ENCODE data around the gene SPDYE18. TPM values are rescaled to one million over a fixed set of nuclear protein-coding genes. Genes with fewer than 3 reads are reported as not detected.
"Not testable (repeated sequence)": the region's sequence is repeated elsewhere in the genome, so short reads cannot be mapped to it uniquely, and the experiment has no call there.

The SPDYE18 gene
- total and polyA plus RNA-seq, 2 experiments from 2014 or later: 0.70 TPM; not detected in 1

GRCh38 chr7:77092301-77092700, 29.9 kb upstream of the SPDYE18 start:
- H3K36me3 ChIP-seq (ENCODE audit: insufficient read depth); H3K4me2 ChIP-seq; H3K9me2 ChIP-seq (ENCODE audit: insufficient read depth); H3K27me3 ChIP-seq (ENCODE audit: insufficient read depth); H3K27ac Mint-ChIP-seq; H3K4me3 Mint-ChIP-seq; H3K4me1 Mint-ChIP-seq; H4K20me1 ChIP-seq (replicated peaks; ENCODE audit: insufficient read depth); DNase-seq (ENCODE audit: low spot score); H3K27ac ChIP-seq (ENCODE audit: low read depth); H2AFZ ChIP-seq; ATAC-seq; H3K79me2 ChIP-seq (replicated peaks; ENCODE audit: insufficient read depth); H3K4me3 ChIP-seq; H3K4me1 ChIP-seq (ENCODE audit: insufficient read depth); H3K27me3 Mint-ChIP-seq (ENCODE audit: insufficient read depth, low read depth, poor library complexity); H3F3A ChIP-seq (replicated peaks; ENCODE audit: low read depth): not testable (repeated sequence)
- Mint-ChIP-seq H3K9me3 (peaks cover 26% of the 10 kb centered on the region), H3K36me3 (ENCODE audit: low read depth) (peaks cover 33% of the 10 kb centered on the region)

- DNase-seq (ENCODE audit: low spot score); H2AFZ ChIP-seq; H4K20me1 ChIP-seq (replicated peaks; ENCODE audit: insufficient read depth); H3K4me1 Mint-ChIP-seq; H3K79me2 ChIP-seq (replicated peaks; ENCODE audit: insufficient read depth); H3K4me1 ChIP-seq (ENCODE audit: insufficient read depth); H3K4me2 ChIP-seq; H3K4me3 Mint-ChIP-seq; H3K9me3 Mint-ChIP-seq; H3K36me3 Mint-ChIP-seq (ENCODE audit: low read depth); ATAC-seq; H3K9me2 ChIP-seq (ENCODE audit: insufficient read depth); H3K36me3 ChIP-seq (ENCODE audit: insufficient read depth); H3K27me3 ChIP-seq (ENCODE audit: insufficient read depth); H3F3A ChIP-seq (replicated peaks; ENCODE audit: low read depth); H3K27me3 Mint-ChIP-seq (ENCODE audit: insufficient read depth, low read depth, poor library complexity); H3K4me3 ChIP-seq; H3K27ac ChIP-seq (ENCODE audit: low read depth); H3K27ac Mint-ChIP-seq: not testable (repeated sequence)
Observed at GRCh38 chr7:77082192-77082591, 19.8 kb upstream of the SPDYE18 start.

- H3K36me3 ChIP-seq (ENCODE audit: insufficient read depth); H3K4me3 ChIP-seq; ATAC-seq; H4K20me1 ChIP-seq (replicated peaks; ENCODE audit: insufficient read depth); H3K4me1 Mint-ChIP-seq; H3K27me3 ChIP-seq (ENCODE audit: insufficient read depth); H2AFZ ChIP-seq; H3K27me3 Mint-ChIP-seq (ENCODE audit: insufficient read depth, low read depth, poor library complexity); H3K4me1 ChIP-seq (ENCODE audit: insufficient read depth); H3K9me2 ChIP-seq (ENCODE audit: insufficient read depth); DNase-seq (ENCODE audit: low spot score); H3K36me3 Mint-ChIP-seq (ENCODE audit: low read depth); H3K27ac Mint-ChIP-seq; H3F3A ChIP-seq (replicated peaks; ENCODE audit: low read depth); H3K79me2 ChIP-seq (replicated peaks; ENCODE audit: insufficient read depth); H3K4me2 ChIP-seq; H3K9me3 Mint-ChIP-seq; H3K27ac ChIP-seq (ENCODE audit: low read depth); H3K4me3 Mint-ChIP-seq: not testable (repeated sequence)
Observed at GRCh38 chr7:77080236-77080635, 17.9 kb upstream of the SPDYE18 start.

- not testable (repeated sequence) for ATAC-seq; H3K9me3 Mint-ChIP-seq; H3K27ac ChIP-seq (ENCODE audit: low read depth)
Observed at GRCh38 chr7:77079624-77080023, 17.3 kb upstream of the SPDYE18 start.

GRCh38 chr7:77079112-77079511, 16.8 kb upstream of the SPDYE18 start:
- H3K4me3 ChIP-seq; H3K27me3 ChIP-seq (ENCODE audit: insufficient read depth); H3K4me3 Mint-ChIP-seq; ATAC-seq; H3K27ac Mint-ChIP-seq; H3K4me1 ChIP-seq (ENCODE audit: insufficient read depth); H3K79me2 ChIP-seq (replicated peaks; ENCODE audit: insufficient read depth); H3K36me3 ChIP-seq (ENCODE audit: insufficient read depth); H2AFZ ChIP-seq; H3F3A ChIP-seq (replicated peaks; ENCODE audit: low read depth); H3K9me2 ChIP-seq (ENCODE audit: insufficient read depth); DNase-seq (ENCODE audit: low spot score); H4K20me1 ChIP-seq (replicated peaks; ENCODE audit: insufficient read depth); H3K4me1 Mint-ChIP-seq; H3K27ac ChIP-seq (ENCODE audit: low read depth); H3K4me2 ChIP-seq; H3K36me3 Mint-ChIP-seq (ENCODE audit: low read depth); H3K9me3 Mint-ChIP-seq; H3K27me3 Mint-ChIP-seq (ENCODE audit: insufficient read depth, low read depth, poor library complexity): not testable (repeated sequence)

More at GRCh38 chr7:77079624-77080023, 17.3 kb upstream of the SPDYE18 start:
- not testable (repeated sequence) for H4K20me1 ChIP-seq (replicated peaks; ENCODE audit: insufficient read depth); H2AFZ ChIP-seq; H3K4me1 ChIP-seq (ENCODE audit: insufficient read depth); H3K4me3 ChIP-seq; H3K36me3 Mint-ChIP-seq (ENCODE audit: low read depth); H3K27me3 ChIP-seq (ENCODE audit: insufficient read depth); H3K4me1 Mint-ChIP-seq; H3K4me3 Mint-ChIP-seq; H3K27ac Mint-ChIP-seq; H3K4me2 ChIP-seq; H3F3A ChIP-seq (replicated peaks; ENCODE audit: low read depth); H3K79me2 ChIP-seq (replicated peaks; ENCODE audit: insufficient read depth); H3K9me2 ChIP-seq (ENCODE audit: insufficient read depth); H3K36me3 ChIP-seq (ENCODE audit: insufficient read depth); DNase-seq (ENCODE audit: low spot score); H3K27me3 Mint-ChIP-seq (ENCODE audit: insufficient read depth, low read depth, poor library complexity)

GRCh38 chr7:77077060-77077459, 14.7 kb upstream of the SPDYE18 start:
- H3K9me2 ChIP-seq (ENCODE audit: insufficient read depth); H3K4me1 Mint-ChIP-seq: not testable (repeated sequence)

GRCh38 chr7:77074786-77075396, 12.5 kb upstream of the SPDYE18 start:
- H2AFZ ChIP-seq; H3K27me3 Mint-ChIP-seq (ENCODE audit: insufficient read depth, low read depth, poor library complexity); H3F3A ChIP-seq (replicated peaks; ENCODE audit: low read depth); H3K4me1 Mint-ChIP-seq; ATAC-seq; H3K9me3 Mint-ChIP-seq; H3K27ac ChIP-seq (ENCODE audit: low read depth); H3K27ac Mint-ChIP-seq; DNase-seq (ENCODE audit: low spot score); H3K4me3 Mint-ChIP-seq; H3K27me3 ChIP-seq (ENCODE audit: insufficient read depth); H3K4me1 ChIP-seq (ENCODE audit: insufficient read depth); H4K20me1 ChIP-seq (replicated peaks; ENCODE audit: insufficient read depth); H3K4me2 ChIP-seq; H3K4me3 ChIP-seq; H3K36me3 ChIP-seq (ENCODE audit: insufficient read depth); H3K9me2 ChIP-seq (ENCODE audit: insufficient read depth); H3K79me2 ChIP-seq (replicated peaks; ENCODE audit: insufficient read depth): not testable (repeated sequence)
- H3K36me3 Mint-ChIP-seq (ENCODE audit: low read depth): peaks cover 20% of the 10 kb centered on the region

More at GRCh38 chr7:77077060-77077459, 14.7 kb upstream of the SPDYE18 start:
- not testable (repeated sequence) for H3K4me3 ChIP-seq; H3K27ac Mint-ChIP-seq; H3K4me2 ChIP-seq; H3K36me3 ChIP-seq (ENCODE audit: insufficient read depth); H3K4me1 ChIP-seq (ENCODE audit: insufficient read depth); H3K9me3 Mint-ChIP-seq; H3F3A ChIP-seq (replicated peaks; ENCODE audit: low read depth); H3K27me3 ChIP-seq (ENCODE audit: insufficient read depth); ATAC-seq; H3K27me3 Mint-ChIP-seq (ENCODE audit: insufficient read depth, low read depth, poor library complexity); H2AFZ ChIP-seq; H3K79me2 ChIP-seq (replicated peaks; ENCODE audit: insufficient read depth); H3K36me3 Mint-ChIP-seq (ENCODE audit: low read depth); DNase-seq (ENCODE audit: low spot score); H3K4me3 Mint-ChIP-seq; H4K20me1 ChIP-seq (replicated peaks; ENCODE audit: insufficient read depth); H3K27ac ChIP-seq (ENCODE audit: low read depth)

Data from GM23338 (cell line).